ENCODE results near the gene CRIP2. TPM values are rescaled to one million over a fixed set of nuclear protein-coding genes. Genes with fewer than 3 reads are reported as not detected.
A peak's percentile ranks its signal among the peaks of the same experiment; 100 is the strongest.

Gene CRIP2
- total RNA-seq, 4 donors from 2014 or later, result 63.4 to 177 (median 122) TPM

DNA sequence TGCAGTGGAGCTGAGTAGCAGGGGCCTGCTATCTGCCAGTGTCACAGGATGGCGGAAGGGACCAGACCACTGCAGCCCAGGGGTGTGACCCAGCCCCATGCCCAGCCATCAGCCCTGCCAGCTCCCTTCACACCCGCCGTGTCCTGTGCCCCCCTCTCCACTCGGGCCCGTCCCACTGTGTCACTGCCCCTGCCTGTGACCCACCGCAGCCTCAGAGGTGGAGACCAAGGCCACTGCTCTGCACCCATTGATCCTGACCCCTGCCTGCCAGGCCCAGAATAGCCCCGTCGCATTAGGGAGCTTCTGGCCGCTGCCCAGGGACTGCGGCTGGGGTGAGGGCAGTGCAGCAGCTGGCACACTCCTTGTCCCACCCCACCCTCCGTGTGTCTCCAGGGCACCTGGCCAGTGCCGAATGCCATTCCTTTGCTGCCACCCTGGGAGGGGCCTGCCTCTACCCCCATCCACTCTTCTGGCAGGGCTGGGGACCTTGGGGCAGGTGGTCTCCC is 2.1 kb upstream of the CRIP2 start:
- no peak for ATAC-seq (ENCODE audit: low FRiP score)
- DNase-seq (ENCODE audit: low spot score), result no peak
- TF ChIP-seq, protein P1, sequence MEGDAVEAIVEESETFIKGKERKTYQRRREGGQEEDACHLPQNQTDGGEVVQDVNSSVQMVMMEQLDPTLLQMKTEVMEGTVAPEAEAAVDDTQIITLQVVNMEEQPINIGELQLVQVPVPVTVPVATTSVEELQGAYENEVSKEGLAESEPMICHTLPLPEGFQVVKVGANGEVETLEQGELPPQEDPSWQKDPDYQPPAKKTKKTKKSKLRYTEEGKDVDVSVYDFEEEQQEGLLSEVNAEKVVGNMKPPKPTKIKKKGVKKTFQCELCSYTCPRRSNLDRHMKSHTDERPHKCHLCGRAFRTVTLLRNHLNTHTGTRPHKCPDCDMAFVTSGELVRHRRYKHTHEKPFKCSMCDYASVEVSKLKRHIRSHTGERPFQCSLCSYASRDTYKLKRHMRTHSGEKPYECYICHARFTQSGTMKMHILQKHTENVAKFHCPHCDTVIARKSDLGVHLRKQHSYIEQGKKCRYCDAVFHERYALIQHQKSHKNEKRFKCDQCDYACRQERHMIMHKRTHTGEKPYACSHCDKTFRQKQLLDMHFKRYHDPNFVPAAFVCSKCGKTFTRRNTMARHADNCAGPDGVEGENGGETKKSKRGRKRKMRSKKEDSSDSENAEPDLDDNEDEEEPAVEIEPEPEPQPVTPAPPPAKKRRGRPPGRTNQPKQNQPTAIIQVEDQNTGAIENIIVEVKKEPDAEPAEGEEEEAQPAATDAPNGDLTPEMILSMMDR (IDR thresholded peaks at IDR 0.05), result no peak

DNA sequence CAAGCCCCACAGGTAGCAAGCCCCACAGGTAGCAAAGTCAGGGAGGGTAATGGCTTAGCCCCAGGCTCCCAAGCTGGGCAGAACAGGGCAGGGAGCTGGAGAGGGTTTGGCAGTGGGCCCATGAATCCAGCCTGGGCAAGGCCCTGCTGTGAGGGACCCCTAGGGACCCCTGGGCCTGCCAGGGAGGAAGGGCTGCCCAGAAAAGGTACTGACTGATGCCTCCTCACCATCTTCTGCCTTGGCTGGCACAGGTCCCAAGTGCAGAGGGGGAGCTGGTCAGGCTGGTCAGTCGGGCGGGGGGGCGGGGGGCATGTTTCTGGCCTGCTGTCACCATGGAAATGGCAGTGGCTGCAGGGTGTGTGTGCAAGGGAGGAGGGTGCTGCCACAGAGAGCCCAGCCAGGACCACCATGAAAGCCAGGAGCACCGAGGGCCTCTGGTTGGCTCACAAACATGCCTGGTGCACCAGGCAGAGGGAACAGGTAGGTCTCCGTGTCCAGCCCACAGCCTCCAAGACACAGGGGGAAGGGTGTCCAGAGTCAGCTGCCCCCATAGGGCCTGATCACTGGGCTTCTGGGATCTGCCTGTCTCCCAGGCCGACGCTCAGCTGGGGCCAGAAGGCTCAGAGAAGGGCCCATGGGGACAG is 1.5 kb upstream of the CRIP2 start:
- no peak for ATAC-seq (ENCODE audit: low FRiP score)
- no peak for DNase-seq (ENCODE audit: low spot score)
- TF ChIP-seq, protein P1 (IDR thresholded peaks at IDR 0.05), result no peak

DNA sequence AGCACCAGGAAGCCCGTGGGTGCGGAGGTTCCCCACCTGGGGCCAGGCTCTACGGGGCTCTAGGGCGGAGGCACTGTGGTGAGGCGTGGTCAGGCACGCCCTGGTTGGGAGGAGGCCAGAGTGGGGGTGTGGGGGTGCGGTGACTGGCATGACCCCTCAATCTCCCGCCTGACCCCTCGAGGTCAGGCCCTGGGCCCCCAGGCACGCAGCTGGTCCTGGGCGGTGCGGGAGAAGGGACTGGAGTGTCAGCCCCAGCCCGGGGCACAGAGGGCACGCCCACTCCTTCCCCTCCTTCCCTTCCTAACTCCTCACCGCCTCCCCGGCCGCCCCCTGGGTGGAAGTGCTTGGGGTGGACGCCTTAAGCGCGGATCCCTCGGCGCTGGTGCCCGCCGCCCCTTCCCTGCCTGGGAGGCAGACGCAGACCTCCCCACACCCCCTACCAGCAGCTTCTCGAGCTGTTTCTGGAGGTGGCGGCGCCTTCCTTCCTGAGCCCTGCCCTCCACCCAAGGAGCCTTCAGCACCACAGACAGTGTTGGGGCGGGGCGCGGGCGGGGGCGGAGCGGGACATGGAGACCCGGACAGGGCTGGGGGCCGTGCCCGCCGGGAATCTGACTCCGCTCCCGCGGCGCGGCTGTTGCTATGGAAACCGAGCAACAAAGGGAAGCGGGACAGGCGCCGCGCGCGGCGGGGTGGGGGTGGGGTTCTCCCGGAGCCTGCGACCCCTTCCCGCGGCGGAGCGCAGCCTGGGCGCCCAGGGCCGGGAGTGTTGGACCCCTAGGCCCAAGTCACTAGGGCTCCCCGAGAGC is 741 bp upstream of the CRIP2 start:
- TF ChIP-seq, protein P1 (IDR thresholded peaks at IDR 0.05), result no peak
- ATAC-seq (ENCODE audit: low FRiP score) (peak; percentile 69), DNase-seq (ENCODE audit: low spot score) (peak; percentile 90)

DNA sequence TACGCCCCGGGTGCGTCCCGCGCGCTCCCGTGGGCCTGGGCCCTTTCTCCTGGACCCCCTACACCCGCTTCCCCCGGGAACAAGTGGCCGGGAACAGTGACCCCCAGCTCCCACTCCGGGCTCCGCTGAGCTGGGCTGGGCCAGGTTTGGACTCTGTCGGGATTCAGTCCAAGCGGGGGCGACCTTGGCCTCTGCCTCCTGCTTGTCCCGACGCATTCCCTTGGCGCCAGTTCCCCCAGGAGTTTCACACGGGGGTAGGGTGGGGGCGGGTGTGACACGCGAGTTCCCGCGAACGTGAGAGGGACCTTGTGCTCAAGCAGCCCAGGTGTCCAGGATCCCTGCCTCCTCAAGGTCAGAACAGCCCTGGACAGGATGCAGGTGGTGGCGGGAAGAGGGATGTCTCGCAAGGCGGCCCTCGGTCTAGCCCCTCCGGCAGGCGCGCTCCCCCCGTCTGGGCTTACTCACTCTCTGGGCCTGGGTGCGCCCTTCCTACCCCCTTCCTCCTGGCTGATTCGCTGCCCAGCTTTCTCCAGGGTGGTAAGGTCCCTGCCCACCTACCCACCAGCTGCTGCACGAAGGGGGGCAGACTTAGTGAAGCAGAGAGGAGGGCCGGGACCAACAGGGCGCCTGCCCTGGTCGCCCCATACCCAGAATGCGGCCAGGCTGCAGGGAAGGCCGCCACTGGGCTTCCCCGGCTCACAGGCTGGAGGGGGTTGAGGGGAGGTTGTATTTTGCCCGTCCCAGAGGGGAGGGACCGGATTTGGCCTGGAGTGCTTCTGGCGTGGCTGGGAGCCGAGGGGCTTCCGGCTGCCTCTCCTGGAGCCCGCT is 862 bp downstream of the CRIP2 start:
- ATAC-seq (ENCODE audit: low FRiP score) (peak; percentile 2), DNase-seq (ENCODE audit: low spot score) (no peak)
- TF ChIP-seq, protein P1 (IDR thresholded peaks at IDR 0.05), result no peak

DNA sequence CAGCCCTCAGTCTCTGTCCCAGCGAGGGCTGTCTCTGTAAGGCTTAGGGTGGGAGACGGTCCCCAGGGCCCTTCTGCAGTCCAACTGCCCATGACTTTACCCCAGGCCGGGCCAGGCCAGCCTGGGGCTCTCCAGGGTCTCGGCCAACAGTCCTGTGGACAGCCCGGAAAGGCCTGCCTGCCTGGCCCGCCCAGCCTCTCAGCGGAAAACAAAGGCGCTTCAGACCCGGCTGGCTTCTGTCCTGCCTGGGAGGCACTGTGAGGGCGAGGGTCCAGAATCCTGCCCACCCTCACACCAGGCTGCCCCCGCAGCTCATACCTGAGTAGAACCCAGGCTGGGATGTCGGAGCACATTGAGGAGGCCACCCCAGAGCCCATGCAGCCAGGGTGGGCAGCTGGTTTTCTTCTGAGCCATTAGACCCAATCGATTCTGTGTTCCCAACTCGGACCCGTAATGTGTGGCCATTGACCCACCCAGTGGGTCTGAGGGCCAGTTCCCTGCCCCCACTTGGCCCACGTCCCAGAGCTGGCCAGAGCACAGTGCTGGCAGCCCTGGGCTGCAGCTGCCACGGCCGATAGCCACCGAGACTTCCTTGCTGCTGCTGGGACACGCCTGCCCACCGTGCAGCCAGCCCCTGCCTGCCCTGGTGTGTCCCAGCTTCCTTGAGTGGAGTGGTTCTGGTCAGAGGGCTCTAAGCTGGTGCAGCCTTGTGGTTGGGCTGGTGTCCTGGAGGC is 1.6 kb downstream of the CRIP2 start:
- TF ChIP-seq, protein P1 (IDR thresholded peaks at IDR 0.05), result no peak
- no peak for ATAC-seq (ENCODE audit: low FRiP score)
- no peak for DNase-seq (ENCODE audit: low spot score)
